ENCODE data around the gene DOCK8. TPM values are rescaled to one million over a fixed set of nuclear protein-coding genes. Genes with fewer than 3 reads are reported as not detected.

Gene DOCK8
- total and polyA plus RNA-seq, 10 of the 15 experiments (the other 5 are each of a cell fraction or from before 2014, with no cell fraction given): 35.4 to 100 (median 44.7) TPM

GRCh38 chr9:489198-490197, 274.8 kb downstream of the DOCK8 start:
- Histone ChIP-seq H2AFZ (ENCODE audit: control insufficient read depth, low read depth, low read length) (no peak overlapping the region), H3K9ac (ENCODE audit: control insufficient read depth, insufficient read depth, low read length) (no peak overlapping the region), H3K4me1 (ENCODE audit: control insufficient read depth, insufficient read depth, low read length) (no peaks in the 10 kb centered on the region), H3K36me3 (ENCODE audit: control insufficient read depth in 2 of 2, insufficient read depth in 2 of 2, low read length in 1 of 2) (no peaks in the 10 kb centered on the region), H3K27ac (ENCODE audit: control insufficient read depth, insufficient read depth) (no peak overlapping the region), H3K4me3 (no peak overlapping the region), H3K9me3 (replicated peaks; ENCODE audit: control insufficient read depth, insufficient read depth, low read length) (no peaks in the 10 kb centered on the region), H3K4me2 (ENCODE audit: control insufficient read depth, insufficient read depth) (no peak overlapping the region), H3K27me3 (replicated peaks in 1 of 2; ENCODE audit: control insufficient read depth in 2 of 2, insufficient read depth in 2 of 2, low read length in 1 of 2) (no peaks in the 10 kb centered on the region), H3K79me2 (ENCODE audit: control insufficient read depth, insufficient read depth, low read length) (no peaks in the 10 kb centered on the region), H4K20me1 (ENCODE audit: control insufficient read depth, insufficient read depth) (no peaks in the 10 kb centered on the region)
- ChIA-PET POLR2A (no interaction called here), CTCF (no interaction called here), SMC1A (ENCODE audit: uncharacterized antibody, unreplicated experiment) (interaction anchor here (1.5 kb wide), 1 partner anchor 19 kb away, joined by 4 read pairs; no protein-coding TSS in a partner anchor), RAD21 (ENCODE audit: unreplicated experiment) (no interaction called here)
- ATAC-seq (no peak), FAIRE-seq (no peak), DNase-seq (ENCODE audit: low read depth, low spot score) (no peak)
- TF ChIP-seq TCF7 (IDR thresholded peaks at IDR 0.05; ENCODE audit: borderline replicate concordance) (no peak), RB1 (IDR thresholded peaks at IDR 0.05; ENCODE audit: borderline replicate concordance) (no peak), ZZZ3 (IDR thresholded peaks at IDR 0.05; ENCODE audit: control insufficient read depth, insufficient read length, low read depth) (no peak), BHLHE40 (IDR thresholded peaks at IDR 0.05; ENCODE audit: borderline replicate concordance in 1 of 2, low read depth in 2 of 2, low read length in 1 of 2) (no peak), HDGF (IDR thresholded peaks at IDR 0.05) (no peak)
- TF ChIP-seq, protein P1, sequence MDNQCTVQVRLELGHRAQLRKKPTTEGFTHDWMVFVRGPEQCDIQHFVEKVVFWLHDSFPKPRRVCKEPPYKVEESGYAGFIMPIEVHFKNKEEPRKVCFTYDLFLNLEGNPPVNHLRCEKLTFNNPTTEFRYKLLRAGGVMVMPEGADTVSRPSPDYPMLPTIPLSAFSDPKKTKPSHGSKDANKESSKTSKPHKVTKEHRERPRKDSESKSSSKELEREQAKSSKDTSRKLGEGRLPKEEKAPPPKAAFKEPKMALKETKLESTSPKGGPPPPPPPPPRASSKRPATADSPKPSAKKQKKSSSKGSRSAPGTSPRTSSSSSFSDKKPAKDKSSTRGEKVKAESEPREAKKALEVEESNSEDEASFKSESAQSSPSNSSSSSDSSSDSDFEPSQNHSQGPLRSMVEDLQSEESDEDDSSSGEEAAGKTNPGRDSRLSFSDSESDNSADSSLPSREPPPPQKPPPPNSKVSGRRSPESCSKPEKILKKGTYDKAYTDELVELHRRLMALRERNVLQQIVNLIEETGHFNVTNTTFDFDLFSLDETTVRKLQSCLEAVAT (IDR thresholded peaks at IDR 0.05): no peak
- WGBS (ENCODE audit: insufficient coverage, insufficient replicate concordance, low lambda C conversion rate, missing lambda C conversion rate): 11% methylated on average over 7 of the region's 7 CpGs
- in situ Hi-C loops (cut with MboI) (no loop called here), intact Hi-C loops (cut with micrococcal nuclease; ENCODE audit: unreplicated experiment) (no loop called here)
- BruUV-seq (replicated peaks): no TSS peak

Data from GM12878 (cell line).